Esophagus muscularis mucosa (tissue), 4 donors: Measurements from ENCODE around the gene MAGEA12. TPM values are rescaled to one million over a fixed set of nuclear protein-coding genes. Genes with fewer than 3 reads are reported as not detected.
"Not testable (repeated sequence)": the region's sequence is repeated elsewhere in the genome, so short reads cannot be mapped to it uniquely, and the experiment has no call there.

Experiments used
- DNase-seq: peaks from one replicate; pipeline ENCODE4 v3.0.0-alpha.2; 2017; ENCODE audit errors: extremely low spot score
- H3K27ac ChIP-seq, 4 donors: fragments of 200-600 bp; sonication (generic); replicated peaks in 1 of 4; 1 replicate in 3 of 4; 2 replicates in 1 of 4; pipeline ENCODE4 v1.5.1; 2016 to 2019; ENCODE audit warnings: mild to moderate bottlenecking in 1 of 4
- H3K27me3 ChIP-seq, 4 donors: fragments of 200-600 bp; sonication (generic); one replicate each; pipeline versions ENCODE4 v1.5.1 to v1.6.0; 2016 to 2019
- H3K36me3 ChIP-seq, 4 donors: fragments of 200-600 bp; sonication (generic); one replicate each; pipeline ENCODE4 v1.5.1; 2016 to 2019
- H3K4me1 ChIP-seq, 4 donors: fragments of 200-600 bp; sonication (generic); one replicate each; pipeline ENCODE4 v1.5.1; 2016 to 2019
- H3K4me3 ChIP-seq, 4 donors: fragments of 200-600 bp; sonication (generic); 1 replicate in 2 of 4; 2 replicates in 2 of 4; pipeline ENCODE4 v1.5.1; 2016 to 2019; ENCODE audit warnings: mild to moderate bottlenecking in 4 of 4, moderate library complexity in 1 of 4
- H3K9me3 ChIP-seq, 4 donors: fragments of 200-600 bp; sonication (generic); 1 replicate in 3 of 4; 2 replicates in 1 of 4; pipeline ENCODE4 v1.5.1; 2016 to 2019
- EP300 ChIP-seq: sonication (generic); formaldehyde crosslinking; IDR thresholded peaks from one replicate; pipeline ENCODE4 v1.6.1; 2017; ENCODE audit warnings: antibody characterized with exemption
- POLR2A ChIP-seq: fragments of 450-650 bp; IDR thresholded peaks from one replicate; pipeline ENCODE4 v1.6.1; 2017; ENCODE audit warnings: antibody characterized with exemption, moderate library complexity, mild to moderate bottlenecking, low read depth
- POLR2AphosphoS5 ChIP-seq, 2 donors: sonication (generic); formaldehyde crosslinking; IDR thresholded peaks; one replicate each; pipeline ENCODE4 v1.6.1; 2017; ENCODE audit warnings: antibody characterized with exemption in 2 of 2
- WGBS: methylation state at CpG from one replicate; pipeline ENCODE4 v1.1.5; 2018; 5-methylcytosine and 5-hydroxymethylcytosine counted together
- intact Hi-C: fragments of 100-400 bp; cut with DNase I; formaldehyde crosslinking; loops from one replicate; pipeline ENCODE4 v1.15.1; 2023
- total RNA-seq, 4 donors: library from RNA; depleted of rRNA; stranded (reverse); fragments of >200 nt; gene quantifications; one replicate each; pipeline versions ENCODE4 v1.1.0 to v1.2.1, GENCODE V29; 2016
- TF ChIP-seq, protein P1 (sequence below), 3 experiments: fragments of 200-600 bp in 2 of 3; fragments of 450-650 bp in 1 of 3; sonication (generic) in 2 of 3; IDR thresholded peaks; one replicate each; pipeline ENCODE4 v1.5.1; 2017 to 2019; ENCODE audit warnings: antibody characterized with exemption in 3 of 3, mild to moderate bottlenecking in 2 of 3, moderate library complexity in 1 of 3

Gene MAGEA12
- total RNA-seq, 4 donors from 2014 or later: not detected

DNA sequence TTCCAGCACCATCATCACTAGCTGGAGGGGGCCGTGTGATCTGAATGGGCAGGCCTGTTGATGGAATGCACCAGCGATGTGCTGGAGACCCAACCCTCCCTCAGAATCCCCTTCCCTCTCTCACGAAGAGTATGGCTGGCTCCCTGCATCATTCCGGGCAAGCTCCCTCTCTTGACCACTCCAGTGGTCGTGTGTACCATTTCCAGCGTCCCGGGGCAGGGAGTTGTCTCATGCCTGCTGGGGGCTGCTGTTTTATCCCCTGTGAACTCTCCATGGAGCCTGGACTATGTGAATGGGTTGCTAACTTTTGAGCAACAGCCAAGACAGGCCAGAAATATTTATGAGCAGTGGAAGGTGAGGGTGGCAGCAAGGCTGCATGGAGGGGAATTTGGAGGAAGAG lies 8.1 kb upstream of the MAGEA12 start:
- intact Hi-C loops: no loop called here
- no peaks in the 10 kb centered on the region for H3K36me3 ChIP-seq
- H3K9me3 ChIP-seq: no peaks in the 10 kb centered on the region
- TF ChIP-seq POLR2AphosphoS5 (IDR thresholded peaks at IDR 0.05) (no peak), EP300 (no peak), POLR2A (no peak)
- TF ChIP-seq, protein P1, sequence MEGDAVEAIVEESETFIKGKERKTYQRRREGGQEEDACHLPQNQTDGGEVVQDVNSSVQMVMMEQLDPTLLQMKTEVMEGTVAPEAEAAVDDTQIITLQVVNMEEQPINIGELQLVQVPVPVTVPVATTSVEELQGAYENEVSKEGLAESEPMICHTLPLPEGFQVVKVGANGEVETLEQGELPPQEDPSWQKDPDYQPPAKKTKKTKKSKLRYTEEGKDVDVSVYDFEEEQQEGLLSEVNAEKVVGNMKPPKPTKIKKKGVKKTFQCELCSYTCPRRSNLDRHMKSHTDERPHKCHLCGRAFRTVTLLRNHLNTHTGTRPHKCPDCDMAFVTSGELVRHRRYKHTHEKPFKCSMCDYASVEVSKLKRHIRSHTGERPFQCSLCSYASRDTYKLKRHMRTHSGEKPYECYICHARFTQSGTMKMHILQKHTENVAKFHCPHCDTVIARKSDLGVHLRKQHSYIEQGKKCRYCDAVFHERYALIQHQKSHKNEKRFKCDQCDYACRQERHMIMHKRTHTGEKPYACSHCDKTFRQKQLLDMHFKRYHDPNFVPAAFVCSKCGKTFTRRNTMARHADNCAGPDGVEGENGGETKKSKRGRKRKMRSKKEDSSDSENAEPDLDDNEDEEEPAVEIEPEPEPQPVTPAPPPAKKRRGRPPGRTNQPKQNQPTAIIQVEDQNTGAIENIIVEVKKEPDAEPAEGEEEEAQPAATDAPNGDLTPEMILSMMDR (IDR thresholded peaks at IDR 0.05): no peak
- H3K4me3 ChIP-seq: no peak overlapping the region
- 80% methylated on average over 7 of the region's 7 CpGs for WGBS
- H3K4me1 ChIP-seq: no peaks in the 10 kb centered on the region
- H3K27me3 ChIP-seq: no peaks in the 10 kb centered on the region
- DNase-seq: no peak
- no peak overlapping the region for H3K27ac ChIP-seq

DNA sequence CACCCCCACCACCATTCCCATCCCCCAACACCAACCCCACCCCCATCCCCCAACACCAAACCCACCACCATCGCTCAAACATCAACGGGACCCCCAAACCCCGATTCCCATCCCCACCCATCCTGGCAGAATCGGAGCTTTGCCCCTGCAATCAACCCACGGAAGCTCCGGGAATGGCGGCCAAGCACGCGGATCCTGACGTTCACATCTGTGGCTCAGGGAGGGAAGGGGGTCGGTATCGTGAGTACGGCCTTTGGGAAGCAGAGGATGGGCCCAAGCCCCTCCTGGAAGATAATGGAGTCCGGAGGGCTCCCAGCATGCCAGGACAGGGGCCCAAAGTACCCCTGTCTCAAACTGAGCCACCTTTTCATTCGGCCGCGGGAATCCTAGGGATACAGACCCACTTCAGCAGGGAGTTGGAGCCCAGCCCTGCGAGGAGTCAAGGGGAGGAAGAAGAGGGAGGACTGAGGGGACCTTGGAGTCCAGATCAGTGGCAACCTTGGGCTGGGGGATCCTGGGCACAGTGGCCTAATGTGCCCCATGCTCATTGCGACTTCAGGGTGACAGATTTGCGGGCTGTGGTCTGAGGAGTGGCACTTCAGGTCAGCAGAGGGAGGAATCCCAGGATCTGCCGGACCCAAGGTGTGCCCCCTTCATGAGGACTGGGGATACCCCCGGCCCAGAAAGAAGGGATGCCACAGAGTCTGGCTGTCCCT lies 744 bp downstream of the MAGEA12 start:
- H3K4me3 ChIP-seq, intact Hi-C loops, H3K4me1 ChIP-seq, H3K27me3 ChIP-seq, DNase-seq, H3K36me3 ChIP-seq, H3K27ac ChIP-seq, H3K9me3 ChIP-seq: not testable (repeated sequence)
- WGBS: 86% methylated on average over 8 of the region's 22 CpGs

GRCh38 chrX:152735101-152735500 lies 1.5 kb downstream of the MAGEA12 start:
- Histone ChIP-seq H3K4me3 (no peak overlapping the region), H3K27ac (no peak overlapping the region), H3K36me3 (no peaks in the 10 kb centered on the region), H3K27me3 (no peaks in the 10 kb centered on the region), H3K9me3 (no peaks in the 10 kb centered on the region), H3K4me1 (no peaks in the 10 kb centered on the region)
- TF ChIP-seq POLR2AphosphoS5 (IDR thresholded peaks at IDR 0.05): no peak
- TF ChIP-seq EP300: no peak
- TF ChIP-seq, protein P1 (IDR thresholded peaks at IDR 0.05): no peak
- TF ChIP-seq POLR2A: no peak
- intact Hi-C loops: no loop called here
- 90% methylated on average over 2 of the region's 2 CpGs for WGBS
- no peak for DNase-seq

GRCh38 chrX:152735860-152736511 lies 2.4 kb downstream of the MAGEA12 start:
- H3K27ac ChIP-seq: no peak overlapping the region
- no peaks in the 10 kb centered on the region for H3K27me3 ChIP-seq
- intact Hi-C loops: no loop called here
- no peaks in the 10 kb centered on the region for H3K36me3 ChIP-seq
- H3K9me3 ChIP-seq: no peaks in the 10 kb centered on the region
- H3K4me1 ChIP-seq: no peaks in the 10 kb centered on the region
- no peak for DNase-seq
- 90% methylated on average over 10 of the region's 12 CpGs for WGBS
- no peak overlapping the region for H3K4me3 ChIP-seq
- TF ChIP-seq POLR2AphosphoS5 (IDR thresholded peaks at IDR 0.05): no peak
- TF ChIP-seq, protein P1 (IDR thresholded peaks at IDR 0.05): no peak
- no peak for TF ChIP-seq POLR2A
- TF ChIP-seq EP300: no peak

DNA sequence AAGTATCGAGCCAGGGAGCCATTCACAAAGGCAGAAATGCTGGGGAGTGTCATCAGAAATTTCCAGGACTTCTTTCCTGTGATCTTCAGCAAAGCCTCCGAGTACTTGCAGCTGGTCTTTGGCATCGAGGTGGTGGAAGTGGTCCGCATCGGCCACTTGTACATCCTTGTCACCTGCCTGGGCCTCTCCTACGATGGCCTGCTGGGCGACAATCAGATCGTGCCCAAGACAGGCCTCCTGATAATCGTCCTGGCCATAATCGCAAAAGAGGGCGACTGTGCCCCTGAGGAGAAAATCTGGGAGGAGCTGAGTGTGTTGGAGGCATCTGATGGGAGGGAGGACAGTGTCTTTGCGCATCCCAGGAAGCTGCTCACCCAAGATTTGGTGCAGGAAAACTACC lies 3.0 kb downstream of the MAGEA12 start:
- H3K27ac ChIP-seq, H3K4me3 ChIP-seq, DNase-seq, intact Hi-C loops, H3K4me1 ChIP-seq, H3K27me3 ChIP-seq, H3K9me3 ChIP-seq, H3K36me3 ChIP-seq: not testable (repeated sequence)
- WGBS: 87% methylated on average over 12 of the region's 12 CpGs
